IPS-NIHi7 (cell line): Measurements from ENCODE around the gene AGBL3.
"Not testable (repeated sequence)": the region's sequence is repeated elsewhere in the genome, so short reads cannot be mapped to it uniquely, and the experiment has no call there.

ENCODE experiments used
- DNase-seq: peaks from one replicate; pipeline ENCODE4 v3.0.0; 2012; ENCODE audit warnings: mixed read lengths; ENCODE audit errors: extremely low spot score

AGBL3 gene

DNA sequence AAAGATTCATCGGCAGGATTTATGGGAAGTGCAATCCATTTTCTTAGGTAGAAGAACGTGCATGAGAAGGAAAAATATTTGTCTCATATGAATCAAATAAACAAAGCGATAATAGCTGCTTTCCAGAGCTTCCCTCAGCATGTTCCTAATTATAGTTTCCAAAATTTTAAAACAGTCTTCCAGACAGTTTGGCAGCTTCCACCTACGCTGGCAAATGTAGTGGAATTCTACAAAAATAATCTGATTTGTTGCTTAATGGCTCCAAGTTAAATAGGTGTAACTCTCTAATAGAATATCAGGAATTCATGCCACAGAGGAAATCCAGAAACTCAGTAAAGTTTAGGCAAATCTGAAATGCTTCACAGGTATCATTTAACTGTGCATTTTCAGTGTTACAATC is 23.3 kb upstream of the AGBL3 start:
- DNase-seq: no peak

DNA sequence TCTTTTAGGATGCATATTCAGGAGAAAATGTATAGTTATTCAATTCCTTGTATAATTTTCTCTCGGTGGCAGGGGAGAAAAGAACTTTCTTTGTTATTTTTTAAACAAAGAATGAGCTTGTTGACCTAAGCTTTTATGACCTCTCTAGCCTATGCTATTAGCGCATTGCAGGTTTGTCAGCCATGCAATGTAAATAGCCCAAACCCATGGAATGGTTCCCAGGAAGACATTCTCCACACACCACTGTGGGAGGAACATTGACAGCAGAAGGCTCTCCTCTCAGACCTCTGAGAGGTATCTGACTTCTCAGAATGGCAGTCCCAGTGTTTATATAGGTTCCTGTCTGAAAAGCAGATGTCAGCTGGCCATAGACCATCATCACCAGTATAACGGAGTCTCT is 19.6 kb upstream of the AGBL3 start:
- DNase-seq: no peak

DNA sequence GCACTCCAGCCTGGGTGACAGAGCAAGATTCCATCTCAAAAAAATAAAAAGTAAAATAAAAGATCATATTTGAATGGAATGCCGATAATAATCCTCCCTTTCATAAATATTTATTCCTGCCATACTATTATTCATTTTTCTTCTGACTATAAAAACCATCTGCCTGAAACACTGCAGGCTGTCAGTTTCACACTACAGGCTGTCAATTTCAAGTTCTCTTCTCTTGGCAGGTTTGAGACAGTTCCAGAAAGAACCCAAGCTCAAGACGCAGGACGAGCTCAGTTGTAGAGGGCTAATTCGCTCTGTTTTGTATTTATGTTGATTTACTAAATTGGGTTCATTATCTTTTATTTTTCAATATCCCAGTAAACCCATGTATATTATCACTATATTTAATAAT is 18.2 kb upstream of the AGBL3 start:
- DNase-seq: no peak

GRCh38 chr7:134981645-134982044 is 4.7 kb upstream of the AGBL3 start:
- not testable (repeated sequence) for DNase-seq

- no peak for DNase-seq
Measured at GRCh38 chr7:134985894-134986362, 380 bp upstream of the AGBL3 start.

DNA sequence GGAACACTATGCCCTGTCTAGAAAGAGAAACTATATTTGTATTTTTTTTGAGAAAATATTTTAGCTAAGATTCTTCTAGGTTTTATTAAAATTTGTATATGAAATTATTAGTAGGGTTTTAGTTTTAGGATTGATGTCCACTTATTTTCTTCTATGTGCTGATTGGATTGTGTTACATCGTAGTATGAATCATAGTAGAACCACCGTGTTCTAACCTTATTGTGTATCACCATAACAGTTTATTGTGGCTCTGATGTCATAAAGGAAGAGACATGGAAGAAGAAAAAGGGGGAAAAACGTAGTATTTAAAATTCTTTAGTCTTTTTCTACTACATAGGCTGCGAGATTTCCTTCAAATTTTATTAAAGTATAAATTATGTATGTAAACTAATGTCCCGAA is 1.9 kb downstream of the AGBL3 start:
- DNase-seq: no peak

DNA sequence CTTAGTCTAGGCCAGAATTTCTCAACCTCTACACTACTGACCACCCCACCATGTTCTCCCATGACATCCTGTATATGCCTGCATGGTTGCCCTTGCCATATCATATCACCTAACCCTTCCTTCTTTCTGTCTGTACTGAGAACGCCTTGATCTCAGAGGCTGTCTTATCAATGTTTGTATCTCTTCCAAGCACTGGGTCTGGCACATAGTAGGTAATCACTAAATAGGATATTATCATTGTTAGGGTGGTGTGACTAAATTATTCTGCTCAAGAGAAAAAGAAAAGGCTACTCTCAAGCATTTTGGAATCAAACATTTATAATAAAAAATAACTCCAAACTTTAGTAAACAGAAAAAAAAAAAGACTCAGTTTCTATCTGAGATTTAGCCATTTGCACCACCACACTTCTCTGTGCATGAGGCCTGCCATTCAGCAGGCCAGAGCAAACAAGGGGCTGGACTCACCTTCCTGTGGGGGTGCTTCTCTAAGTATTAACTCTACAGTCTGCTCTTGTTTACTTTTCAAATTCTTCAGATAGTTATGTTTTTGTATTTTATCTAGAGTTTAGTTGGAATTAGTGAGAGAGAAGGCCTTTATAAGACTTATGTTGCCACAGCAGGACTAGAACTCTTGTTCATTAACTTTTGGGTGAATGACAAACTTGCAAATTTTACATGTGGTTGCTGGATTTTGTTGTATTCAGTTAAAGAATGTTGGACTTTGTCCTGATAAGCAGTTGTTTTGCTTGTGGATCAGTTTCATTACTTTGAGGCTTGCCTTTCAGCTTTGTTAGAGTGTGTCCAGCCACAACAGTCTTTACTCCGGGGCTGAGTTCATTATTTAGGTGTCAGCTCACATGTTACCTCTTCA is 5.4 kb downstream of the AGBL3 start:
- DNase-seq: no peak

DNA sequence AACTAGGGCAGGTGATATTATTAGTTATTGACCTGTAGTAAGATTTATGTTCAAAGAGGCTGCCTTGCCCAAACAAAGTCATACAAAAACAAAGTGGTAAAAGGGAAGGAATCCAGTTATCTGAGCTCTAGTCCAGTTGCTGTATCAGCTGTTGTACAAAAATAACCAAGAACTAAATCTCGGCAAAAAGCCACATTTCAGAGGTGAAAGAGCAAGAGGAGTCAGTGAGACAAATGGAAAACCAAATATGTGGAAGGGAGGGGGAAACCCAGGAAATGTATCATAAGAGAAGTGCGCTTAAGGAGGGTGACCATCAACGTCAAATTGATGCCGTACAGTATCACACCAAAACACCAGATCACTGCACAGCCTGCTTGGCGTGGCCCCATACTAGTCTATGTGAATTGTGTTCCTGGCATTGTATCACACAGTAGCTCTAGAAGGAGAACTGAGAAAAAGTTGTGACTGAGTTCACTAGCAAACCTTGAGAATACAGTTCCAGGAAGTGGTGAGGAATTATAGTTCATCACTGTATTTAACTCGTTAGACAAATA is 6.4 kb downstream of the AGBL3 start:
- DNase-seq: no peak

- DNase-seq: no peak
Measured at GRCh38 chr7:134993877-134994456, 7.7 kb downstream of the AGBL3 start.

DNA sequence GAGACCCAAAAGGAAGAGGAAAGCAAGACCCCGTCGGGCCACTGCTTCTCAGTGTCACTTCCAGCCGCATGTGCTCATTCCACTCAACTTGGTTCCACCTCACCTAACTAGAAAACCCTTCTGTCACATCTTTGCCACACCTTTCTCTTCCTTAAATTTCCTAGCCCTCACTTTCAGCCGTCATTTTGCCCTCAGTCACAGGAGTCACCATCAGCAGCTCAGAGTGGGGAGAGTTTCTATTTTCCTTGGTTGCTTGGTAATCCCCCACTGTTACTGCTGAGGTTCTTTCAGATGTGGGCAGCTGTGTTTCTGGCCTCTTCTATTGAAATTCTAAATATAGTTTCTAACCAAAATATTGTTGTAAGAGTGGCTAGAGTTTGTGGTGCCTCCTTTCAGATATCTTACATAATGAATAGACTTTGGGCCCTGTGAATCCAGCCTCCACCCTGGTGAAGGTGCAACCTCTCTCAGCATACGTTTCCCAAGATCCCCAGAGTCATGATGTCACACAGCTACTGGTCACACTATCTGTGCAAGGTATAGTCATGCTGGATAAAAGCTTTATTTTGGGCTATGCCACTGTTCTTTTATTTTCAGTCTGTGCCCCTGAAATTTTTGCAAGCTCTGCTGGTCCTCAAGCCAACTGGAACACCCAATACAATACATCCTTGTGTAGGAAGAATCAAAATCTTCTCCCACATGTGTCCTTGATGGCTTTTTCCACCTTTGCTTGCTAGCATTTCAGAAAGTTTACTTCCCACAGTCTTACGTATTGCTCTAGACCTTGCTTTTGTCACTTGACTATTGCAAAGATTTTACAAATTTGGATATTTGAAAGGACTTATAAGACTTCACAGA is 9.2 kb downstream of the AGBL3 start:
- DNase-seq: no peak

DNA sequence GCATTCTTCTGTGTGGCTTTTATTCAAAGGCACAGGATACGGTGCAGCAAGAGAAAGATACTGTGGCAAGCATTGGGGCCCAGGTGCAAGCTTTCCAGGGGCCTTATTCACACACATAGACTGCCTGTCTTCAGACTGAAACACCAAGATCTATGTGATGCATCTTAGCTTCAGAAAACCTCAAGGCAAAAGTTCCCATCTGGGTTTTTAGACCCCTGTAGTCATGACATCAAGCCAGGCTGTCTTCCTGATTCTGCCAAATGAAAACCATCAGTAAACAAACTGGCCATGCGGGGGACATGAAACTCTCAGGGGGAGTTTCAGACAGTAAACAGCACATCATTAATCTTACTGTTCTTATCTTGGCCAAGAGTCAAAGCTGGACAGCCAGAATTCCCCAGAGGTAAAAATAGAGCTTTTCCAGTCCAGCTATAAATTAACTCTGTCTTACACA is 9.8 kb downstream of the AGBL3 start:
- DNase-seq: no peak

- DNase-seq: no peak
Measured at GRCh38 chr7:134997214-134997885, 11.0 kb downstream of the AGBL3 start.

GRCh38 chr7:134999136-134999535 is 12.8 kb downstream of the AGBL3 start:
- no peak for DNase-seq

- no peak for DNase-seq
Measured at GRCh38 chr7:135001390-135002165, 15.3 kb downstream of the AGBL3 start.

GRCh38 chr7:135012229-135012628 is 25.9 kb downstream of the AGBL3 start:
- no peak for DNase-seq

DNA sequence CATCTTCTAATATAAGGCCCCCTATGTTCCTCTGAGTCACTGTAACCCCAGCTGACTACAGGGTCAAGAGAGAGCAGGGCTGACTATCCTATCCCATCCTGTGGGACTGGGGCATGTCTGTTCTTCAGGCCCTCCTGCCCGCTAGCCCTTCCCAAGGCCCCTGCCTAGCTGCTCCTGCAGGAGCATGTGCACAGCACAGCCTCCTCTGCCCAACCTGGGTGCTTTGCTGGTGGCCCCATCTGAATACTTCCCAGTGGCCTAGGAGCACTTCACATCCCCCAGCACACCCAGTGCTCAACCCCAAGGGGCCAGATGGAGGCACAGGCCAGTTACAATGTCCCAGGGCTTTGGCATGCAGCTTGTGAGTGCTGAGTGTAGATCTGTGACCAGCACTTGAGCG is 37.3 kb downstream of the AGBL3 start:
- DNase-seq: no peak

DNA sequence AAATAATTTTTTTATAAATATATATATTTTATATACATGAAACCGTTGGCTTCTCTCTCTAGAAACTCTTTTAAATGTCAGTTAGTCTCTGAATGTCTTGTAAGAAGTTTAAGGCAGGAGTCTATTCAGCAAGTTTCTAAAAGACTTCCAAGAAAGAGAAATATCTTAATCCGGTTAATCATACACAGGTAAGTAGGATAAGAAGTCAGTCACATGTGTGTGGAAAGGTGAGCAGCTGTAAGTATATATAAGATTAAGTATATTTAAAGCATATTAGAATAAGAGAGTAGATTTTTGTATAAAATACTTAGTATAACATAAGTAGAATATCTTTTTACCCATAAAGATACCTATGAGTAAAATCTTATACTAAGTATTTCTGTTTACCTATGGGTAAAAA is 48.9 kb downstream of the AGBL3 start:
- DNase-seq: no peak

GRCh38 chr7:135067017-135067416 is 80.7 kb downstream of the AGBL3 start:
- DNase-seq: not testable (repeated sequence)

DNA sequence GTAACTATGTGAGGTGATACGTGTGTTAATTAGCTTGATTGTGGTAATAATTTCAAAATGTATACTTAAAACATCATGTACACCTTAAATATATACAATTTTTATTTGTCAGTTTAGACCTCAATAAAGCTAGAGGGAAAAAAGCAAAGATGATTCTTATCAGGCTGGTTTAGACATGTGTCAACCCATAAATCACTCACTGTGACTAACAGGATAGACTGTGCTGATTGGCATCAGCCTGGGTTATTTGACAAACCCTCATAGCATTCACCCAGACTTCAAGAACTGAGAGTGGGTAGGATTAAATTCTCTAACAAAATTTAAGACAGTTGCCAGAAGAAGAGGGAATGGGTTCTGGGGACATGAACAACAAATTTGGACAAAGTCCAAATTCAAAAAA is 87.8 kb downstream of the AGBL3 start:
- no peak for DNase-seq

GRCh38 chr7:135074531-135074930 is 88.2 kb downstream of the AGBL3 start:
- DNase-seq: no peak

GRCh38 chr7:135075716-135076115 is 89.4 kb downstream of the AGBL3 start:
- no peak for DNase-seq
